Sciatic nerve (tissue), 2 donors: ENCODE measurements around the gene GZMM. TPM values are rescaled to one million over a fixed set of nuclear protein-coding genes. Genes with fewer than 3 reads are reported as not detected.
"Not testable (repeated sequence)": the region's sequence is repeated elsewhere in the genome, so short reads cannot be mapped to it uniquely, and the experiment has no call there.

Source experiments
- ATAC-seq: fragments of 200-7000 bp; cut with Tn5 transposase; one replicate; pipeline ENCODE4 v1.9.1; 2020; ENCODE audit warnings: mild to moderate bottlenecking, moderate library complexity
- DNase-seq: peaks from one replicate; pipeline ENCODE4 v3.0.0-alpha.2; 2020; ENCODE audit warnings: low spot score
- intact Hi-C: fragments of 100-400 bp; cut with DNase I; formaldehyde crosslinking; loops from one replicate; pipeline ENCODE4 v1.14.2; 2022
- total RNA-seq: library from RNA; stranded (reverse); fragmentation: NEBNext Ultra II Directional; extraction: Animal tissue kit (Norgen Biotek cat#: 25700); gene quantifications from one replicate; pipeline ENCODE4 v1.2.1, GENCODE V29; 2021
- donor health status: DM: no; HTN: no; CAD: no.
- donor health status: DM: no; HTN: no; CAD: no.

Gene GZMM
- total RNA-seq, 1 donor from 2014 or later: 1.4 TPM

- ATAC-seq: no peak
Observed at GRCh38 chr19:576768-577438, 33.0 kb downstream of the GZMM start.

DNA sequence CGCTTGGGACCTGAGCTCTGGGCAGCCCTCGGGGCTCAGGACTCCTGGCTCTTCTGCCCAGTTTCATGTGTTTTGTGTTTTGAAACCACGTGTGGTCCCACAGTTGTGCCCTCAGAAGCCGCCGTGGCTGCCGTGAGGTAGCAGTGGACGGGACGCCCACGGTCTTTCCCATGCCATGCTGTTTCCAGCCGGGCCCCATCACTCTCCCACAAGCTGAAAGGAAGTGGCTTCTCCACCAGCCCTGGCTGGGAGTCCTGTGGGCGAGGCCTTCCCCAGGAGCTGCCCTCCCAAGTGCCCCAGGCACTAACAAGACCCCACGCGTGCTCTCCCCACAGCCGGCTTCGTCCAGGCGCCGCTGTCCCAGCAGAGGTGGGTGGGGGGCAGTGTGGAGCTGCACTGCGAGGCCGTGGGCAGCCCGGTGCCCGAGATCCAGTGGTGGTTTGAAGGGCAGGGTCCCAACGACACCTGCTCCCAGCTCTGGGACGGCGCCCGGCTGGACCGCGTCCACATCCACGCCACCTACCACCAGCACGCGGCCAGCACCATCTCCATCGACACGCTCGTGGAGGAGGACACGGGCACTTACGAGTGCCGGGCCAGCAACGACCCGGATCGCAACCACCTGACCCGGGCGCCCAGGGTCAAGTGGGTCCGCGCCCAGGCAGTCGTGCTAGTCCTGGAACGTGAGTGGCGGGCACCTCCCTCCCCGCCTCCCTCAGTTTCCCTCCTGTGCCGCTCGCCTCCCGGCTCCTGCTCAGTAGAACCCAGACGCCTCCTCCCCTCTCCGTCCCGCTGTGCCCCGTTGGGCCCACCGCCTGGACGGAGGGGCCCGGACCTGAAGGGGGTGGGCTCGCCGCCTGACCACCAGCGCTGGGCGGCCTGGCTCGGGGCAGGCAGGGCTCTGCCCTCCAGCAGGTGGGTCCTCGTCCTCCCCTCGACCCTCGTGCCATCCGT lies 33.9 kb downstream of the GZMM start:
- ATAC-seq (no peak), DNase-seq (no peak)
- intact Hi-C loops: no loop called here

More at GRCh38 chr19:576768-577438, 33.0 kb downstream of the GZMM start:
- no peak for DNase-seq
- intact Hi-C loops: no loop called here

- DNase-seq (no peak), ATAC-seq (no peak)
- intact Hi-C loops: no loop called here
Observed at GRCh38 chr19:579111-579841, 35.4 kb downstream of the GZMM start.

GRCh38 chr19:579842-580155 lies 35.9 kb downstream of the GZMM start:
- no peak for ATAC-seq
- intact Hi-C loops: no loop called here

GRCh38 chr19:580274-580835 lies 36.5 kb downstream of the GZMM start:
- intact Hi-C loops: no loop called here
- DNase-seq (no peak), ATAC-seq (no peak)

More at GRCh38 chr19:579842-580155, 35.9 kb downstream of the GZMM start:
- no peak for DNase-seq

GRCh38 chr19:581399-582111 lies 37.7 kb downstream of the GZMM start:
- intact Hi-C loops: no loop called here
- ATAC-seq (no peak), DNase-seq (no peak)

DNA sequence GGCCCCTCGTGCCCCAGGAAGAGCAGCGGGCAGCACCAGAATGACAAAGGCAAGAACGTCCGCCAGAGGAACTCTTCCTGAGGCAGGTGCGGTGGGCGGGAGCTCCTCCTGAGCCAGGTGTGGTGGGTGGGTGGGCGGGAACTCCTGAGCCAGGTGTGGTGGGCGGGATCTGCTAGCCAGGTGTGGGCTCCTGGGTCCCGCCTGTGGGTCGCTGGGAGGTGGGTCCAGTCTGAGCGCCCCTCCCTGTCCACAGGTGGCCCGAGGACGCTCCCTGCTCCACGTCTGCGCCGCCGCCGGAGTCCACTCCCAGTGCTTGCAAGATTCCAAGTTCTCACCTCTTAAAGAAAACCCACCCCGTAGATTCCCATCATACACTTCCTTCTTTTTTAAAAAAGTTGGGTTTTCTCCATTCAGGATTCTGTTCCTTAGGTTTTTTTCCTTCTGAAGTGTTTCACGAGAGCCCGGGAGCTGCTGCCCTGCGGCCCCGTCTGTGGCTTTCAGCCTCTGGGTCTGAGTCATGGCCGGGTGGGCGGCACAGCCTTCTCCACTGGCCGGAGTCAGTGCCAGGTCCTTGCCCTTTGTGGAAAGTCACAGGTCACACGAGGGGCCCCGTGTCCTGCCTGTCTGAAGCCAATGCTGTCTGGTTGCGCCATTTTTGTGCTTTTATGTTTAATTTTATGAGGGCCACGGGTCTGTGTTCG lies 38.8 kb downstream of the GZMM start:
- no peak for DNase-seq
- ATAC-seq: no peak
- intact Hi-C loops: no loop called here

- no peak for DNase-seq
- ATAC-seq: peak; percentile 3
- intact Hi-C loops: no loop called here
Observed at GRCh38 chr19:583198-583967, 39.5 kb downstream of the GZMM start.

DNA sequence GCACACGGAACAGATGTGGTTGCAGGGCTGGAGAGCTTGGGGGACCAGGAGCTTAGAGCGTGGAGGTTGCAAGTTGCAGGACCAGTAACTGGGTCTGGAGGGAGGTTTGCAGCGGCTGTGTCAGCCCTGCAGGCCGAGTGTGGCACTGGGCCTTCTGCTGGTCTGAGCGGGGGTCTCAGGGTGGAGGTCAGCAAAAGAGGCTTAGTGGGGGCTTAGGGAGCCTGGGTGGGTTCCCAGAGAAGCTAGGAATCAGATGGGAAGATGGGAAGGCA lies 40.1 kb downstream of the GZMM start:
- no peak for DNase-seq
- intact Hi-C loops: no loop called here
- ATAC-seq: no peak

- ATAC-seq (peak; percentile 74), DNase-seq (no peak)
- intact Hi-C loops: no loop called here
Observed at GRCh38 chr19:584240-585001, 40.6 kb downstream of the GZMM start.

DNA sequence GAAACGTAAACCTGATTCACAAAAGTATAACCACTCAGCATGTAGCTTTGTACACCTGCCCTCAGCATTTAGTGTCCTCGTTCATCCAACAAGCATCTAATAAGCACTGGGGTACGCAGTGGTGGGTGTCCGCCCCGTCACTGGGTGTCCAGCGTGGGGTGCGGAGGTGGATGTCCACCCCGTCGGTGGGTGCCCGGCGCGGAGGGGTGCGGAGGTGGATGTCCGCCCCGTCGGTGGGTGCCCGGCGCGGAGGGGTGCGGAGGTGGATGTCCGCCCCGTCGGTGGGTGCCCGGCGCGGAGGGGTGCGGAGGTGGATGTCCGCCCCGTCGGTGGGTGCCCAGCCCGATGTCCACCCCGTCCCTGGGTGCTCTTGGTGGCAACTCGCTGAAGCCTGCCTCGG lies 41.3 kb downstream of the GZMM start:
- intact Hi-C loops, ATAC-seq, DNase-seq: not testable (repeated sequence)

GRCh38 chr19:585551-586110 lies 41.8 kb downstream of the GZMM start:
- intact Hi-C loops: no loop called here
- ATAC-seq (peak; percentile 17), DNase-seq (peak; percentile 56)

DNA sequence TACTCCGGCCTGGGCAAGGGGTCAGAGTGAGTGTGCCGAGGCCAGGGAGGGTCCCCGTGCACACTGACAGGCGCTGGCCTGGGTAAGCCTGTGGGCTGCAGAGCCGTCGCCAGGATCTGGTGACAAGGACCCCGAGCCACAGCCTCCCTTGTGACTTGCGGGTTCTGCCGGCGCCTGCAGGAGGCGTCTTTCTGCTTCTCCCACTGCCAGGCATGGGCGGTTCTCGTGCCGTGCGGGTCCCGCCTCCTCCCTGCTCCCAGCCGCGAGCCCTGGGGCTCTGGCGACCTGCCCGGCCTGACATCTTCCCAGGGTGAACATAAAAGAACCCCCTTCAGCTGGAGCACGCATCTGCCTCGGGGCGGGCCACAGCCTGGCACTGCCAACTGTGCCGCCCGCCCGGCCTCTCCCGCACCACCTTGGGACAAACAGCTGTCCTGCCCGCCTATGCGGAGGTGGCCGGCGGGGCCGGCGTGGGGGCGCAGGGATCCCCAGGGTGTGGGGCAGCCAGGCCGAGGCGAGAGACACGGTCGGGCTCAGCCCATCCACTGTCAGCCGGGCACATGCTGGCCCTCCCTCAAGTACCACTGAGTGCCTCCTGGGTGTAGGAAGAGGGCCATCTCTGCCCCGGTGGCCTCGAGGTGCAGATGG lies 44.4 kb downstream of the GZMM start:
- intact Hi-C loops: no loop called here
- DNase-seq: peak; percentile 72
- no peak for ATAC-seq

DNA sequence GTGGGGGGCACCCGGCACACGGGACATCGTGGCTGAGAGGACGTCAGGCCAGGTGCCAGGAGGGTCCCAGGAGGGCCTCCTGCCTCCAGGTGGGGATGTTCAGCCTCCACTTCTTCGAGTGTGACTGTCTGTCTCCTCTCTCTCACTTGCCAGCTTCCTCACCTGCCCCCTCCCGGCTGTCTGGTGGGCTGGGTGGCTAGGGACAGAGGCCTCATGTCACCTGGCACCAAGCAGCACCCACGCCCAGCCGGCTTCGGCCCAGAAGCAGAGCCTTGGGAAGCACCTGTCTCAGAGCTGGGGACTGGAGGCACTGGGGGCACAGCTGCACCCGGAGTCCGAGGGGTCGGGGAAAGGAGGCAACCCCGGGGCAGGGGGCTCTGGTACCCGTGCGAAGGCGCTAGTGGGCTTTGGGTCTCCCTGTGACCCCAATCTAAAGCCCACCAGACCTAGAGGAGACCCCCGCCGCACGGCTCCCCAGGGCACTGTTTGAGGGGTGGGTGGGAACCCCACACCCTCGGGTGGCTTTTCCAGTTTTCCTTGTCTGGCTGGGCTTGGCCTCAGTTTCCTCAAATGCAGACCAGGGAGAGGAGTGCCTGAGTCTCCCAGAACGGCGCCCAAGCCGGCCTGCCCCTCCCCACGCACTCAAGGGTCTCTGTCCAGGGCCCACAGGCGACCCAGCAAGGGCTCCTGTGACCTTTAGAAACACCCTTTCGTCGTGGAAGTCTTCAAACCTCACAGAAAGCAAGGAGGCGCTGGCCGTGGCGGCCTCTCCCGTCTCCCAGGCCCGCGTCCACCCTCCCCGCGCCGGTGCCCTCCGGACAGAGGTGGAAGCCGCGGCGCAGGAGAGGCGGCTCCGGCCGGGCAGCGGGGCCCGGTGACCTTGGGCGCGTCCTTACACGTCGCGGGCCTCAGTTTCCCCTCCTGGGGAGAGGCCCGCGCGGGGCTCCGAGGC lies 45.2 kb downstream of the GZMM start:
- intact Hi-C loops: no loop called here
- ATAC-seq: no peak

DNA sequence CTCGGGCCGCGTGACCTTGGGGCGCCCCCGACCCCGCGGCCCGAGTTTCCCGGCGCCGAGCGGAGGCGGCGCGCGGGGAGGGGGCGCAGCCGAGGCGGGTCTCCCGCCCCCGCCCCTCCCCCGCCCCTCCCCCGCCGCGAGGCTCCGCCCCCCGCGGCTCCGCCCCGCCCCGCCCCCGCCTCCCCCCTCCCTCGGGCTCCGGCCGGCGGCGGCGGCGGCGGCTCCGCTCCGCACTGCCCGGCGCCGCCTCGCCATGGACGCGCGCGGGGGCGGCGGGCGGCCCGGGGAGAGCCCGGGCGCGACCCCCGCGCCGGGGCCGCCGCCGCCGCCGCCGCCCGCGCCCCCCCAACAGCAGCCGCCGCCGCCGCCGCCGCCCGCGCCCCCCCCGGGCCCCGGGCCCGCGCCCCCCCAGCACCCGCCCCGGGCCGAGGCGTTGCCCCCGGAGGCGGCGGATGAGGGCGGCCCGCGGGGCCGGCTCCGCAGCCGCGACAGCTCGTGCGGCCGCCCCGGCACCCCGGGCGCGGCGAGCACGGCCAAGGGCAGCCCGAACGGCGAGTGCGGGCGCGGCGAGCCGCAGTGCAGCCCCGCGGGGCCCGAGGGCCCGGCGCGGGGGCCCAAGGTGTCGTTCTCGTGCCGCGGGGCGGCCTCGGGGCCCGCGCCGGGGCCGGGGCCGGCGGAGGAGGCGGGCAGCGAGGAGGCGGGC lies 46.0 kb downstream of the GZMM start, which contains the start of gene HCN2:
HCN2 (plus strand) TSS at position 189 of the 703 bp plus-strand sequence; CDS start at position 254, 65 bp downstream.
- DNase-seq (no peak), ATAC-seq (no peak)
- intact Hi-C loops: no loop called here

More for the DNA sequence above, 45.2 kb downstream of the GZMM start:
- no peak for DNase-seq
